HL-60 (cell line): ENCODE measurements around the gene WASHC4.
"Not testable (repeated sequence)": the region's sequence is repeated elsewhere in the genome, so short reads cannot be mapped to it uniquely, and the experiment has no call there.

Experiments used
- DNase-seq, 2 experiments: peaks; one replicate each; pipeline ENCODE4 v3.0.0-alpha.2; 2010 to 2020; ENCODE audit warnings: low read depth in 1 of 2, low spot score in 1 of 2
- H3K27ac ChIP-seq: fragments of 250-450 bp; sonication (Bioruptor Pico); replicated peaks from 2 replicates; pipeline ENCODE4 v1.5.1; 2020; ENCODE audit warnings: mild to moderate bottlenecking, moderate library complexity
- H3K27me3 ChIP-seq: fragments of 250-450 bp; sonication (Bioruptor Pico); 2 replicates; pipeline ENCODE4 v1.5.1; 2021; ENCODE audit warnings: mild to moderate bottlenecking, moderate library complexity; ENCODE audit not compliant: insufficient read depth, poor library complexity, severe bottlenecking
- H3K4me3 ChIP-seq: replicated peaks from 2 replicates; pipeline ENCODE4 v1.5.1; 2011; ENCODE audit warnings: mild to moderate bottlenecking, control low read depth, low read length; ENCODE audit not compliant: insufficient read depth
- CTCF ChIP-seq: IDR thresholded peaks from one replicate; pipeline ENCODE4 v1.5.1; 2011; ENCODE audit warnings: low read length, control low read depth, inconsistent platforms; ENCODE audit not compliant: insufficient read depth
- GABPA ChIP-seq: IDR thresholded peaks from 2 replicates; pipeline ENCODE4 v1.6.1; 2012; ENCODE audit warnings: low read depth
- POLR2AphosphoS5 ChIP-seq: IDR thresholded peaks from 2 replicates; pipeline ENCODE4 v1.6.1; 2012; ENCODE audit warnings: low read depth
- REST ChIP-seq: IDR thresholded peaks from 2 replicates; pipeline ENCODE4 v1.6.1; 2012; ENCODE audit warnings: low read depth; ENCODE audit not compliant: insufficient replicate concordance
- SPI1 ChIP-seq: IDR thresholded peaks from 2 replicates; pipeline ENCODE4 v1.6.1; 2012; ENCODE audit warnings: low read depth, mild to moderate bottlenecking, borderline replicate concordance

The WASHC4 gene

GRCh38 chr12:105171691-105172436 lies 64.3 kb downstream of the WASHC4 start:
- Histone ChIP-seq H3K27ac (no peak overlapping the region), H3K4me3 (no peak overlapping the region), H3K27me3 (no peaks in the 10 kb centered on the region)
- no peak for DNase-seq
- TF ChIP-seq POLR2AphosphoS5 (no peak), REST (no peak), CTCF (no peak), SPI1 (no peak), GABPA (no peak)

- TF ChIP-seq CTCF (no peak), SPI1 (no peak), GABPA (no peak)
- no peak for DNase-seq
- Histone ChIP-seq H3K27me3 (no peaks in the 10 kb centered on the region), H3K27ac (no peak overlapping the region), H3K4me3 (no peak overlapping the region)
Observed at GRCh38 chr12:105175397-105175990, 68.0 kb downstream of the WASHC4 start.

GRCh38 chr12:105177208-105177607 lies 69.7 kb downstream of the WASHC4 start:
- TF ChIP-seq GABPA (no peak), POLR2AphosphoS5 (no peak), REST (no peak), CTCF (no peak), SPI1 (no peak)
- H3K27ac ChIP-seq = no peak overlapping the region
- H3K27me3 ChIP-seq = no peaks in the 10 kb centered on the region
- H3K4me3 ChIP-seq = no peak overlapping the region
- no peak for DNase-seq

- not testable (repeated sequence) for H3K27ac ChIP-seq, H3K4me3 ChIP-seq, DNase-seq, H3K27me3 ChIP-seq
Observed at GRCh38 chr12:105179114-105179513, 71.6 kb downstream of the WASHC4 start.

GRCh38 chr12:105183406-105183805 lies 75.9 kb downstream of the WASHC4 start:
- not testable (repeated sequence) for H3K4me3 ChIP-seq, H3K27me3 ChIP-seq, H3K27ac ChIP-seq, DNase-seq

- H3K27ac ChIP-seq, H3K4me3 ChIP-seq, H3K27me3 ChIP-seq, DNase-seq: not testable (repeated sequence)
Observed at GRCh38 chr12:105183976-105184375, 76.4 kb downstream of the WASHC4 start.
